KG1 (cell line): ENCODE measurements around the gene SH2D6.
A peak's percentile ranks its signal among the peaks of the same experiment; 100 is the strongest.
"Not testable (repeated sequence)": the region's sequence is repeated elsewhere in the genome, so short reads cannot be mapped to it uniquely, and the experiment has no call there.

Experiments used
- DNase-seq: peaks from one replicate; lab custom pipeline; 2025; lab: John Stamatoyannopoulos, UW

SH2D6 gene

DNA sequence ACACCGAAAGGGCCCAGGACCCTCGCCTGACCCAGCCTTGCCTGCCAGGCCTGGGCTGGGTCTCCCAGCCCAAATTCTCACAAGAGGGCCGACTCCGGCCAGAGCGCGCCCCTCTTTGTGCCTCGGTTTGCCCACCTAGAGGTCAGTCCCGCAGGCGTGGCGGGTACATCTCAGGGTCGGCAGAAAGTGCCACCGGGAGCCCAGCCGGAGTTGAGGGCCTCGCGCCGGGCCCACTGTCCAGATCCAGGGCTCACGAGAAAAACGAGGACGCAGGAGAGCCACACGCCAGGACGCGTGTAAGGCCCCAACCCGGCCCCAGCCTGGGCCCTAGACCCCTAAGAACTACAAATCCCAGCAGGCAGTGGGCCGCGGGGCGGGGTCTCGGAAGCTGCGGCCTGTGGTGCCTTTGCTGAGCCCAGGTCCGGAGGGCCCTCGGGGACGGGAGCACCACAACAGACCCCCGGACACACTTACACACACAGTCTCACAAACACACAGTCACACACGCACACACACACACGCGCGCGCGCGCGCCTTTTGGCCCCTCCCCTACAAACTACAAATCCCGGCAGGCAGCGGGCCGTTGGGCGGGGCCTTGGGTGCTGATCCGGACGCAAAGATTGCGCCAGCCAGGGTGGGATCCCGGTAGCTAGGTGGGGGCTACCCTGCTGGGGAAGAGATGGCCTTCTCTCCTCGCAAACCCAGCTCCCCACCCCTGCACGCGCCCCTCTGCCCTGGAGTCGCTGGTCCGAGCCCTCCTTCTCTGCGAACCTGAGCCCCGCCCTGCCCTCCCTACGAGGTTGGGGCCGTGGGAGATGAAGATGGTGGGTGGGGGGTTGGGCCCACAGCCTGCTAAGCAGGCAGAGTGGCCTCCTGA lies at the start of gene SH2D6:
TSS of gene SH2D6 (plus strand) at position 583 of the 877 bp plus-strand sequence. CDS start 10,752 bp downstream, outside the sequence.
- DNase-seq: peak; percentile 98

DNA sequence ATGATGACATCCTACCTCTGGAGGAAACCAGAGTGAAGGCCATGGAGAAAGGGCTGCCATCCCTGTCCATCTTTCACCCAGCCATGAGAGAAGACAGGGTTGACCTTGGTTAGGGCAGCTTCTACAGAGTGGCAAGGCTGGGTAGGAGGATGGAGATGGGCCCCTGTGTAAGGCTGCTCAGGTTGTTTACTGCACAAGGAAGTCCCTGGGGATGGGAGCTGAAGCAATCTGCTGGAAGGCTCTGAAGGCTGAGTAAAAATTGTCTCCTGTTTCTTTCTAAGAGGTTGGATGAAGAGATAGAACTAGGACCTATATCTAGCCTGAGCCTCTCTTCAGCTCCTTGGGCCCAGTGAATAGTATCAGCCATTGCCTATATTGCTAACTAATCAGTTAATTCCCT lies 49.6 kb upstream of the SH2D6 start:
- DNase-seq: no peak

- DNase-seq: no peak
Measured at GRCh38 chr2:85369500-85369899, 49.0 kb upstream of the SH2D6 start.

GRCh38 chr2:85371045-85371444 lies 47.5 kb upstream of the SH2D6 start:
- no peak for DNase-seq

GRCh38 chr2:85376291-85377065 lies 42.0 kb upstream of the SH2D6 start:
- DNase-seq: no peak

- no peak for DNase-seq
Measured at GRCh38 chr2:85377083-85377482, 41.4 kb upstream of the SH2D6 start.

GRCh38 chr2:85378257-85378656 lies 40.3 kb upstream of the SH2D6 start:
- no peak for DNase-seq

GRCh38 chr2:85380048-85380447 lies 38.5 kb upstream of the SH2D6 start:
- DNase-seq: no peak

GRCh38 chr2:85383151-85383550 lies 35.4 kb upstream of the SH2D6 start:
- not testable (repeated sequence) for DNase-seq

- no peak for DNase-seq
Measured at GRCh38 chr2:85383850-85384249, 34.7 kb upstream of the SH2D6 start.

DNA sequence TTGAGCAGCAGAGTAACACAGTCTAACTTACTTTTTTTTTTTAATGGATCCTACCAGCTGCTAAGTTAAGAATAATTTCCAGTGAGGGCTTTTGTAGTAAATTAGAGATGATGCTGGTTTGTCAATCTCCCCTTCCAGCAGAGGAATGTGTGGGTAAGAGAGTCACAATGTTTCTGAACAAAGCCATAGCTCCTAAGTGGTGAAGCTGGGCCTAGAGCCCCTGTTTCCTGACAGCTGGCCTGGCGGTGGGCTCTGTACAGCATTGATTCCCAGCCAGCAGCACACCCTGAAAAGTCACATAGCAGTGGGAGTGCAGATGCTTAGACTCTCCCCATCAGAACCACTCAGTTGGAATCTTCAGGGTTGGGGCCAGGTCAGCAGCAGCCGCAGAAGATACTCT lies 32.8 kb upstream of the SH2D6 start:
- no peak for DNase-seq

DNA sequence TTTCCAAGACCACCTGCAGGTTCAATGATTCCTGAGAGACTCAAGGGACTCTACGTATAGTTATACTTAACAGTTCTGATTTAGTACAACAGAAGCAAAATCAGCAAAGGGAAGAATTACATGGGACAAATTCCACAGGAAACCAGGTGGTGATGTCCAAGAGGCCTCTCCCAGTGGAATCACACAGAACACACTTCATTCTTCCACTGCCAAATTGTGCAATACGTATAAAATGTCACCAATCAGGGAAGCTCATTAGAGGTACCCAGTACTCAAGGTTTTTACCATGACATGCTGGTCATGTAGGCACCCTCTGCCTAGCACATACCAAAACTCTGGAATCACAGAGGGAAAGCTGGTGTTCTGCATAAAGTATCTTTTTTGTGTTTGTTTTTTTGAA lies 30.8 kb upstream of the SH2D6 start:
- DNase-seq: no peak

- no peak for DNase-seq
Measured at GRCh38 chr2:85388878-85389538, 29.5 kb upstream of the SH2D6 start.

DNA sequence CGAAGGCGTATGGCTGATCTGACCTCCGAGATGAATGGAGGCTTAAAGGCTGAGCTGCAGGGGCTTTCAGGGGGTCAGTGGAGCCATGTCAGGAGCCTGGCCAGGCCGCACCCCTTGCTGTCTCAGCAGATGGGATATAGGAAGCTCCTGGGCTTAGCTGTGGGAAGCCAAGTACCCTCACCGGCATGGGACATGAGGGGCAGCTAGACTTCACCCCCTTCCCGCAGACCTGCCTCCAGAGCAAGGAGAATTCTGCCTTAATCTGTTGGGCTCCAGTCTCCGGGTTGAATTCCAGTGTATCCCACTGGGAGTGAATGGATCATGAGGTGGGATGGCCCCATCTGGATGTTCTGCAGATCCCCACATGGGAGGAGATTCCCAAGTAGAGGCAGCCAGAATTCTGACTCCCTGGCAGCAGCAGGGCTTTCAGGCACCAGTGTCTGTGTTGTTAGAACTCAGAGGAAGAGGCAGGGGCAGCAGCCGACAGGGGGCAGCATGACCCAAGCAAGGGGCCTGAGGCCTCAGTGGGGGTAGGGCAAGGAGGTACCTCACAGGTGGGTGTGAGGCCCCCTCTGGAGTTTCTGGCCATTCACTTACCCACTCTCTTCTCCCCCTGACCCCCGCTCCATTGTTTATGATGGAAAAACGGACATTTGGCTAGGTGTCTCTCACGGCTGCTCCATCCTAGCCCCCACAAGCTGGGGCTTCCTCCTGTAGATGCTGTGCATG lies 27.4 kb upstream of the SH2D6 start:
- no peak for DNase-seq

- no peak for DNase-seq
Measured at GRCh38 chr2:85393836-85394235, 24.7 kb upstream of the SH2D6 start.

GRCh38 chr2:85394261-85394681 lies 24.2 kb upstream of the SH2D6 start:
- DNase-seq: no peak

DNA sequence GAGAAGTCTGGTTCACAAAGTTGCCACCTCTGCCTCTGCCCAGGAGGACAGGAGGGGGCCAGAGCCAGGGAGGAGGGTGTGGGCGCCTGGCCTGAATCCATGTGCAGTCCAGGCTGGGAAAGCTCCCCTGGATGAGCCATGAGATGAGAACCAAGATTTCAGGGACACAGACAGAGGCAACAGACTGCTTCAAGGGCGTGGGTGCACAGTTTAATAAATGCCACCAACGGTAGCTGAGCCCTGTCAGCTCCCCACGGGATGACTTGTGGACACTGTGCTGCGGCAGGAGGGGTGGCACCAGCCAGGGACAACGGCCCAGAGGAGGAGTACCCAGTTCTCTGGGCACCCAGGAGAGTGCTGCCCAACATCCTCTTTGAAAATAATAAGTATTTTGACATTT lies 23.5 kb upstream of the SH2D6 start:
- DNase-seq: no peak

- DNase-seq: no peak
Measured at GRCh38 chr2:85395912-85396475, 22.5 kb upstream of the SH2D6 start.

GRCh38 chr2:85396531-85397470 lies 21.7 kb upstream of the SH2D6 start:
- no peak for DNase-seq

DNA sequence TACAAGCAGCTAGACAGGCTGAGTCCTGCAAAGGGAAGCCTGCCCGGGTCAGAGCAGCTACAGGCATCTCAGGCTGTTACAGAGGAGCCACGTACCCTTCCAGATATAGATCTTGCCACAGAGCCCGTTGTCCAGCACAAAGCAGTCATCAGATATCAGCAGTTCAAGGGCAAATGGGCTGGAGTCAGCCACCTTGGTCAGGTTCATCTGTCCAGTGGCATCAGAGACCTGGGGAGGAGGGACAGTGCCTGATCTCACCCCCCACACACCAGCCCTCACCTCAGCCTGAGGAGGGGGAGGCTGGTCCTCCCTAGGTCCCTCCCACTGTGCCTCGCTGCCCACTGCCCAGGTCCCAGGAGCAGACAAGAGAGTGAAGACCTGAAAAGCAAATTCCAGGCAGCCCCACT lies 20.6 kb upstream of the SH2D6 start:
- no peak for DNase-seq
